Stimulated activated CD8-positive, alpha-beta memory T cell treated with anti-CD3 and anti-CD28 coated beads, Interleukin-4, amount 100 ng/mL, for 1 hour (primary cell): ENCODE measurements around the gene DTNA.
"Not testable (repeated sequence)": the region's sequence is repeated elsewhere in the genome, so short reads cannot be mapped to it uniquely, and the experiment has no call there.

Experiments
- DNase-seq, 2 donors: peaks; one replicate each; pipeline ENCODE4 v3.0.0-alpha.2; 2020; ENCODE audit warnings: low read depth in 2 of 2, low spot score in 1 of 2

The DTNA gene

GRCh38 chr18:34723143-34723542 lies 13.0 kb downstream of the DTNA start:
- DNase-seq, result no peak

- DNase-seq, result not testable (repeated sequence)
Observed at GRCh38 chr18:34725737-34726136, 15.6 kb downstream of the DTNA start.

DNA sequence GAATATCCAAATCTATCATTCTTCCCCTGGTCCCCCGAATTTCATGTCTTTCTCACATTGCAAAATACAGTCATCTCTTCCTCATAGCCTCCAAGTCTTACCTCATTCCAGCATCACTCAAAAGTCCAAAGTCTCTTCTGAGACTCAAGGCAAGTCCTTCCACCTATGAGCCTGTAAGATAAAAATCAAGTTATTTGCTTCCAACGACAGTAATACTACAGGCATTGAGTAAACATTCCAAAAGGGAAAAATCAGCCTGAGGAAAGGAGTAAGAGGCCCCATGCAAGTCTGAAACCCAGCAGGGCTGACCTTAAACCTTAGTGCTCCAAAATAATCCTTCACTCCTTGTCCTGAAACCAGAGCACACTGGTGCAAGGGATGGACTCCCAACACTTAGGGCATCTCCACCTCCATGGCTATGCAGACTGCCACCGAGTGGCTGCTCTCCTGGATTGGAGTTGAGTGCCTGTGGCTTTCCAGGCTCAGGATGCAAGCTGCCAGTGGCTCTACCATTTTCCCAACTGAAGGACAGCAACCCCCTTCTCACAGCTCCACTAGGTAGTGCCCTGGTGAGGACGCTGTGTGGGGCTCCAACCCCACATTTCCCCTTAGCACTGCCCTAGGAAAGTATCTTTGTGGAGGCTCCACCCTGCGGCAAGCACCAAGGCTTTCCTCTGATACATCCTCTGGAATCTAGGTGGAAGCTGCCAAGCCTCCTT lies 16.3 kb downstream of the DTNA start:
- DNase-seq, result no peak

DNA sequence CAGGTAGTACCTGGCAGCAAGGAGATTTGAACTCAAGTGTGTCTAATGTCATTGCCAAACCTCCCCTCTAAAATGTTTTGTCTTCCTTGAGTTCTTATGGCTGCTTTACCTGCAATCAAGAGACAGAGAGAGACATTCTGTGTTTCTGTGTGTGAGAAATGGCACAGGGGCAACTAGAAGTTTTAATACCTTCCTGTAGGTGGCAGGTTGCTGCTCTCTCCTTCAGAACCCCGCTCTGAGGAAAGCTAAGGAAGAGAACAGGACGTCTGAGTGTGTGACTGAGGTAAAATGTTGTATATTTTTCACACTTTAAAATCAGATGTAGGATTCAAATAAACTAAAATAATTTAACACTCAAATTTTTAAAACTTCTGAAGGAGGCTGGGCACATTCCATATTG lies 19.2 kb downstream of the DTNA start:
- DNase-seq, result no peak

DNA sequence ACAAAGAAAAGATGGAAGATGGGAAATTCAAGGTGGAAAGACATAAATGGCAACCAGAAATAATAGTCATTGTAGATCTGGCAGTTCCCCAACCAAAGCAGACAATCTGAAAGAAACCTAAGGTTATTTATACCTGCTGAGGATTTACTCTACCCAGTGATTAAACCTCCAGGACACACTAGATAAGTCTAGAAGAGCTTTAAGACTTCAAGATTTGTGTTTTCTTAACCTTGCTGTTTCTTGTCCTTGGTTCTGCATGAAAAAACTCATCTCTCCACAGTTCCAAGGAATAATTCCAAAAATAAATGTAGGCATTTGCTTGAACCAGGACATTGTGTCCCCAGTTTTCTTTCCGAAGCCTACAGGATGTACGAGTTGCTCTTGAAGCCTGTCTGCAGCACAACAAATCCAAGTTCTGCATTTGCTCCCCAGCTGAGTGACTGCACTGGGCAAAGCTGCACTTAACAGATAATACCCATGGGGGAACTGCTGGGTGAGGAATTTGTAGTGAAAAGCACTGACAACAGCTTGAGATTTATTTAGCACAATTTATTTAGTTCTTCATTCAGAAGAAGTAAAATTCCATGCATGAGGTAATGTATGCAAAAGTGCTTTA lies 19.8 kb downstream of the DTNA start:
- DNase-seq, result no peak

DNA sequence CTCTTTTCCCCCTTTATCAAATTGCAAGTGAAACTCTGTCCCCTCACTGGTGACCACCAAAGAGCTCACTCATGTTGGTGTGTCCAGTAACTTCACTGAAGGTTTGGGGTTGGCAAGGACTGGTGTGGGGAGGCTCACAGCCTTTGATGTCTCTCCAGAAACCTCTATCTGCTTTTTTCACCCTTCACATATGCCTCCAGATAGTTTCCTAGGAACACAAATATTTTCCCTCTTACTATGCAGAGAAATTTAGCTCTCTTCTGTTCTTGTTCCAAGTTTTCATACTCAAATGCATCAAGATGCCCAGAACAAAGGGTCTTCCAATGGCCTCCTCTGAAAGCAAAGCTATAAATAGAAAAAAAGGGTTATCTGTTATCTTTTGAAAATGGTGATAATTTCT lies 20.7 kb downstream of the DTNA start:
- DNase-seq, result no peak

DNA sequence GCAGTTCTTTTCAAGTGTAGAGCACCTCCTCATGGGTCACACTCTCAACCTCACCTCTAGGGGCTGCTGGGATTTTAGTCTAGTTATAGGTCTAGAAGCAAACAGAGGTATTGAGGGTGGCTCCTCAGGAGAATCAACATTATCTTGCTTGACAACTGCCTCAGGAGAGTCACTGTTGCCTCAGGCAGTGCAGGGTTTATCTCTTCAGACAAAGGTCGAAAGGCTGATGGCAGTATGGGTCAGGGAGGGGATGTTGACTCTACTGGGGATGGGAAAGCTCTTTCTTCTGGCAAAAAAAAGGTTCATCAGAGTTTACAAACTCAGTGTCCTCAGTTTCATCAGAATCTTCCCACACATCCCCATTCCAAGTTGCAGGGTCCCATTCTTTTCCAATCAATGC lies 24.0 kb downstream of the DTNA start:
- DNase-seq, result no peak

DNA sequence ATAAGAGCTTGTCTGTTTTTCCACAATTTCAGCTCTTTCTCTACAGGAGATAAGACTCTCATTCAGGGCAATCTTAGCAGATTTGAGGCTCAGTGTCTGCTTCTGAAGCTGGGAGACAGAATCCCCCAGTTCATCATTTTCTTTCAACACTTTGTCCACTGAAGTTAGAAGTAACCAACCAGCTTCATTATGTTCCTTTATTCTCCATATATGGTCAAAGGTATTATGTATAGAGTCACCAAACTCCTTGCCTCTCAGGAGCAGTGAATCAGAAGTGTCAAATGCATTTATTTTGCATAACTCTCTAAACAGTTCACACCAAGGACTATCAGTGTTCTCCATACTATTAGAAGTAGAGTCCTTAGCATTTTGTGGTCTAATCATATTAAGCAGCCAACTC lies 24.4 kb downstream of the DTNA start:
- not testable (repeated sequence) for DNase-seq

DNA sequence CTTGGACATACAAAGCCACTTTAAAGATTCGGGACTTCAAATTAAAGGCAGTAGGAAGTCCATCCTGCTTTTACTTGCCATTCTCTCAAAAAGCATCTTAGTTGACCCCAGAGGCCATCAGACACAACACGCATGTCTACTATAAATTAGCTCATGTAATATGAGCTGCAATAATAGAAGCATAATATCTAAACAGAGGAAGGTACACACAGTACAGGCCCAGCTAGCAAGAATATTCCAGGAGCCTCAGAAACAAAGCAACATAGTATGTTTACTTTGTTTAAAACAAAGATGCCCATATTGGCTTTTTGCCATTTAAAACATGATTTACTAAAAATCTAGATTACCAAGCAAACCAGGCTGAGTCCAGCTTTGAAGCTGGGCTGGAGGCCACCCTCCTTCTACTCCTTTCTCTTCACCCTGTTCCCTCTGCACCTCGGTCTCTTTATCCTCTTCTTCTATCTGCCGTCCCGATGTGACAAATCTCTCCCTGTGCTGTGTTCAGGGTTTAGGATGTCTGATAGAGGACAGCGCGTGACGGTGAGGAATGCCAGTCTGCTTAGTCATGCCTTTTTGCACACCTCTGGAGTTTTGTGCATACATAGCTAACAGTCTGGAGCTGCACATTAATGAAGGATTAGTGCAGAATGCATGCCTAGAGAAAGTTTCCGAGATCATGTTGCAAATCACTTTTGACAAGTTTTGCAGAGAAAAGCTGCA lies 28.2 kb downstream of the DTNA start:
- DNase-seq, result no peak

- no peak for DNase-seq
Observed at GRCh38 chr18:34740101-34740500, 30.0 kb downstream of the DTNA start.

DNA sequence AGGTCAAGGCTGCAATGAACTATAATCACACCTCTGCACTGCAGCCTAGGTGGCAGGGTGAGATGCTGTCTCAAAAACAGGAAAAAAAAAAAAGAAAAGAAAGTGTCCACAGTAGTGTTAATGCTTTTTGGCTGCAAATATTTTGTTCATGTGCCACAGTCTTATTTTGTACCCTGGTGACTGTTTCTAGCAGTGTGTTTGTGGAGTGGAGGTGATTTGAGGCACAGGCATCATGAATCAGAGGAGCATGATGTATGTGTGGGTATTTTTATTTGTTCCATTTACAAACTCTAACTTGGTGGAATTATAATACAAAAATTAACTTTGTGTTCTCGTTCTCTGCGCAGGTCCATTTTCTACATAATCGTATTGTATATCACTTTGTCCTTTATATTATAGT lies 30.6 kb downstream of the DTNA start:
- no peak for DNase-seq

DNA sequence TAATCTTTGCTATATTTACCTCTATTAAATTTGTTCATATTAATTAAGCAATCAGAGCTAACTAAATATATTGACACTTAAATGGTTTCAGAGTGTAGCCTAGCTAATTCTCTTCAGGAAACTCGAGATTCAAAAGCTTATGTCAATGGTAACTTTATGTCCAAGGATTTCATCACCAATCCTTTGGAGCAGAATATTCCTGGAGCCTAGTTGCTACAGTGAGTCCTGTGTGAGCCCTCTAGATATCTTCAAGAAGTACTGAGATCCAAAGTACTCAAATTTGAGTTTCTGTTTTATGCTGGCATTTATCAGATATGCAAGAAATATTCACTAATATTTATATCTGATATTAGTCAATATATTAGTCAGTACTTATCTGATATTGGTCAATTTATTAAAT lies 31.3 kb downstream of the DTNA start:
- DNase-seq, result no peak

GRCh38 chr18:34742891-34743341 lies 32.8 kb downstream of the DTNA start:
- no peak for DNase-seq

DNA sequence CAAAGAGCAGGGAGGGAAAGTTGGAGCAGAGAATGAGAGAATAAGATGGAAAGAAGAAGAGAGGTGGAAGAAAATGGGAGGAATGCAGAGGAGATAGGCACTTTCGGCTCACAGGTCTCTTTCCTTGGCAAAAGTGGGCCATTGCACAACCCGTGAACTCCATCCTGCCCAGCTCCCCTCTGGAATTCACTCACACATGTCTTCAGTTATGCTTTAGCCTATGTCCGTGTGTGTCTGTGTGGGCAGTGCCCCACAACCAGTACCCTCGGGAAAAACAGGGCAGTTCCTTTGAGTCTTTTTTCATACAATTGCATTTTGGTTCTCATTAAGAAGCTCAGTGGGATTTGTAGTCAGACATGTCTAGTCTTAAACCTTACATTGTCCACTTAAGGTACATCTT lies 34.5 kb downstream of the DTNA start:
- DNase-seq, result no peak

DNA sequence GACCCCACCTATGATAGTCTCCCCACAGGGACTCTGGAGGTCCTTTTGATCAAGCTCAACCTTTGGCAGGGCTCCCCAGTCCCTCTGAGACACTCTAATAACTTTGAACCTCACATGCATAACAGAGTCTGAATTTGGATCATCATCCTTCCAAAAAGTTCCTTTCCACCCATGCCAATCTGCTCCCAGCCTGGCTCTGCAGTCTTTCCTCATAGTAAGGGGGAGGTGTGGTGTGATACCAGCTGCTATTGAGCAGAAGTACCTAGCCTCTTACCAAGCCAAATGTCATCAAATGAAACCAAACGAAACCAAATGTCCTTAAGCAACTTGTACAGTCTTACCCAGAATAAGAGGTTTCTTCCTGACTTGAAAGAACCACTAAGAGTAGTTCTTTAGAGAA lies 36.5 kb downstream of the DTNA start:
- DNase-seq, result no peak

- no peak for DNase-seq
Observed at GRCh38 chr18:34749721-34750120, 39.6 kb downstream of the DTNA start.

GRCh38 chr18:34752056-34752455 lies 42.0 kb downstream of the DTNA start:
- DNase-seq, result no peak

GRCh38 chr18:34754300-34754699 lies 44.2 kb downstream of the DTNA start:
- DNase-seq, result no peak

DNA sequence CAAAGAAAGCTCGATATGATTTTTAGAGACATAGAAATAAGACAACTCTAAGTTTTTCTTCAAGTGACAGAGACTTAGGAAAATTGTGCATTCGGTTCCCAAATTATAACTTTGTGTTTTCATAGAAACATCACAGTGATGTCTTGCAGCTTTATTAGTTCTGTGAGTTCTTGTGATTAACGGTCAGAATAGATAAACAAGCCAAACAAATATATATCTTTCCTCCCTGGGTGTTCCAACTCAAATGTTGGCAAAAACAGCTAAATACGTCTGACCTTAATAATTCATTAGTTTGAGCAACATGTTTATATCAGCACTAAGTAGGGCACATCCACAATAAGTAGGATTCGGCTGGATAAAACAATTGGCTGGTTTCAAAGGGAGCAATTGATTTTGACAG lies 47.6 kb downstream of the DTNA start:
- no peak for DNase-seq

- no peak for DNase-seq
Observed at GRCh38 chr18:34758378-34758948, 48.4 kb downstream of the DTNA start.

GRCh38 chr18:34760444-34760843 lies 50.3 kb downstream of the DTNA start:
- no peak for DNase-seq

DNA sequence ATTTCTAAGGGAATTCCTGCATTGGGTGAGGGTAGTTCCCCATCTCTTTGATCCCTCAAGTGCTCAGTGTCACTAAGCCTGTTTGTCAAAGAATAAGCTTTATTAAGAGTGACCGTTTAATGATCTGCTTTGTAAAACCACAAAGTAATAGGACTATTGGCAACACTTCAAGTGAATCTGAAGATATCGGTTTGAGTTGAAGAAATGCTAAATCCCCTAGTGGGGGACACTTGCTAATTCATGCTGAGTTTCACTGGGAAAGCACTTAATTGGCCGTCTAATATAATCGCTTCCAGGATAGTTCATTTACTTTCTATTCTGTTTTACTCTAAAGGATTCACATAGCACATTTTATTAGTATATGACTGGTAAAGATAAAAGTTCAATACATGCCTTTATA lies 54.4 kb downstream of the DTNA start:
- DNase-seq, result no peak
